ENCODE results near the gene ATP1B2.

- TF ChIP-seq CTCF (IDR thresholded peaks at IDR 0.05): no peak
- TF ChIP-seq EZH2 (IDR thresholded peaks at IDR 0.05): no peak
Observed at GRCh38 chr17:7636163-7636562, 14.6 kb upstream of the ATP1B2 start.

Measured in neural progenitor cell (in vitro differentiated cells).